ENCODE measurements around the gene HACD2. TPM values are rescaled to one million over a fixed set of nuclear protein-coding genes. Genes with fewer than 3 reads are reported as not detected.

HACD2 gene
- polyA plus RNA-seq, 1 of the 3 experiments (the other 2 are of a cell fraction) = 13.8 TPM

DNA sequence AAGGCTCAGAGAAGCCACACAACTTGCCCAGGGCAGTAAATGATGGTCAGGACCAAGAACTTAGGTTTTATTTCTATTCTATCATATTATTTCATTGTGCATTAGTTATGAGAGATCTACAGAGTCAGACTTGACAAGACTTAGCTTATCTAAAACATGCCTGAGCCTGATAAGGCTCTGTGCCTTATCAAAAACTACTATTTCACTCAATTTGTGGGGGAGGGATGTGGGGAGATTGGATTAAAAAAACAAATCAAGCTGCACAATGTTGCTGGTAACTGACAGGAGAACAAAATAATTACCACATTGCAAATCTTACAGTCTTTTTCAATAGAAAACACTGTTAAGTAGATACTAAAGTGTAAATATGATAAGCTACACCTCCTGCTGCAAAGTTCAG lies 16.0 kb downstream of the HACD2 start:
- Histone ChIP-seq H3K4me1 (ENCODE audit: control insufficient read depth in 1 of 2, insufficient read depth in 2 of 2, low read depth in 1 of 2, low read length in 1 of 2) (peaks cover 0 to 5% of the 10 kb centered on the region in 2 experiments; a peak in 2 of 4 replicates), H3K36me3 (replicated peaks in 1 of 2; ENCODE audit: control insufficient read depth in 1 of 2, insufficient read depth in 2 of 2, low read length in 1 of 2) (peaks cover 3 to 9% of the 10 kb centered on the region in 2 experiments), H4K20me1 (ENCODE audit: insufficient read depth) (no peaks in the 10 kb centered on the region), H3K9me3 (no peaks in the 10 kb centered on the region), H3F3A (replicated peaks; ENCODE audit: insufficient read depth) (no peaks in the 10 kb centered on the region), H3K9ac (no peak overlapping the region), H3K27ac (ENCODE audit: low read depth in 2 of 2, low read length in 1 of 2) (no peak overlapping the region), H3K4me3 (ENCODE audit: low read depth in 2 of 2, low read length in 1 of 2) (no peak overlapping the region), H3K4me2 (no peak overlapping the region), H3K9me2 (no peaks in the 10 kb centered on the region), H2AFZ (ENCODE audit: low read depth) (no peak overlapping the region), H3K27me3 (ENCODE audit: insufficient read depth) (no peaks in the 10 kb centered on the region), H3K79me2 (ENCODE audit: insufficient read depth) (no peaks in the 10 kb centered on the region)
- ChIA-PET POLR2A (no interaction called here), CTCF (interaction anchor here (0.9 to 5.4 kb wide), 5 partner anchors 9 to 284 kb away, joined by 3 to 46 read pairs (median 3); no protein-coding TSS in a partner anchor)
- DNase-seq = peak; percentile 26
- no peak for TF ChIP-seq RXRA (IDR thresholded peaks at IDR 0.05; ENCODE audit: borderline replicate concordance, low read depth)
- peak; percentile 95 for TF ChIP-seq GATA2 (CRISPR knock-in tag; IDR thresholded peaks at IDR 0.05)
- TF ChIP-seq ELF1 (IDR thresholded peaks at IDR 0.05) = no peak
- peak; percentile 82 for TF ChIP-seq RCOR1 (IDR thresholded peaks at IDR 0.05; ENCODE audit: low read length)
- TF ChIP-seq EP300 (IDR thresholded peaks at IDR 0.05; ENCODE audit: borderline replicate concordance in 1 of 2, low read depth in 1 of 2, low read length in 1 of 2) = peak in 1 of 2 experiments; percentile 36; a peak in 1 of 4 replicates
- no peak for TF ChIP-seq IRF3 (IDR thresholded peaks at IDR 0.05; ENCODE audit: low read depth, low read length)
- TF ChIP-seq FOXJ3 (CRISPR knock-in tag; IDR thresholded peaks at IDR 0.05) = no peak
- peak; percentile 44 for TF ChIP-seq CHD2 (IDR thresholded peaks at IDR 0.05; ENCODE audit: low read length, partially characterized antibody)
- no peak for TF ChIP-seq NRF1 (IDR thresholded peaks at IDR 0.05; ENCODE audit: low read depth, low read length)

DNA sequence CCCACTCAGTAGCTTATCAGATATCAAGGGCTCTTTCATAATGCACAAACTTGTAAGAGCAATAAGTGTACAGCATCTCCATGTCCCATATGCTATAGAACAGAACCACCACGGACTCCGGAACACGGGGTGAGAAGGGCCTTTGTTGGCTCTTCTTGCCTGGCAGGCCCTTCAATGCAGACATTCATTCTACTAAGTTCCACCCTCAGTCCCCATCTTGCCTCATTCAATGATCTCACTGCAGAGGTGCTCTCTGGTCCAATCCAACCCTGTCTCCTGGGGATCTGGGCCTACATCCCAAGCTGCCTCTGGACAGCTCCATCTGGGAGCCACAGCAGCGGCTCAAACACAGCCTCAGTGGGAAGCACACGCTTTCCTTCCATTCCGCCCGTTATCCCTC lies 16.8 kb downstream of the HACD2 start:
- no peak overlapping the region for H2AFZ ChIP-seq (ENCODE audit: low read depth)
- no peaks in the 10 kb centered on the region for H3F3A ChIP-seq (replicated peaks; ENCODE audit: insufficient read depth)
- WGBS (ENCODE audit: low lambda C conversion rate) = over 99% methylated on average over 6 of the region's 7 CpGs
- no peak overlapping the region for H3K9ac ChIP-seq
- no peaks in the 10 kb centered on the region for H3K79me2 ChIP-seq (ENCODE audit: insufficient read depth)
- peaks cover 3 to 9% of the 10 kb centered on the region in 2 experiments for H3K36me3 ChIP-seq (replicated peaks in 1 of 2; ENCODE audit: control insufficient read depth in 1 of 2, insufficient read depth in 2 of 2, low read length in 1 of 2)
- no peaks in the 10 kb centered on the region for H4K20me1 ChIP-seq (ENCODE audit: insufficient read depth)
- no peak for DNase-seq
- POLR2A ChIA-PET = interaction anchor here (0.6 kb wide), 1 partner anchor 1198 kb away, joined by 5 read pairs; no protein-coding TSS in a partner anchor
- peaks cover 0 to 5% of the 10 kb centered on the region in 2 experiments; a peak in 2 of 4 replicates for H3K4me1 ChIP-seq (ENCODE audit: control insufficient read depth in 1 of 2, insufficient read depth in 2 of 2, low read depth in 1 of 2, low read length in 1 of 2)
- H3K9me2 ChIP-seq = no peaks in the 10 kb centered on the region
- H3K27me3 ChIP-seq (ENCODE audit: insufficient read depth) = no peaks in the 10 kb centered on the region
- H3K4me3 ChIP-seq (ENCODE audit: low read depth in 2 of 2, low read length in 1 of 2) = no peak overlapping the region
- TF ChIP-seq RAD21 (IDR thresholded peaks at IDR 0.05; ENCODE audit: low read length) (no peak), GATA2 (CRISPR knock-in tag; IDR thresholded peaks at IDR 0.05) (no peak), TAF1 (IDR thresholded peaks at IDR 0.05; ENCODE audit: borderline replicate concordance, low read depth, low read length) (no peak)
- no peak overlapping the region for H3K4me2 ChIP-seq
- H3K27ac ChIP-seq (ENCODE audit: low read depth in 2 of 2, low read length in 1 of 2) = no peak overlapping the region
- CTCF ChIA-PET = interaction anchor here (0.8 to 5.4 kb wide), 5 partner anchors 8 to 283 kb away, joined by 3 to 46 read pairs (median 3); no protein-coding TSS in a partner anchor
- H3K9me3 ChIP-seq = no peaks in the 10 kb centered on the region

DNA sequence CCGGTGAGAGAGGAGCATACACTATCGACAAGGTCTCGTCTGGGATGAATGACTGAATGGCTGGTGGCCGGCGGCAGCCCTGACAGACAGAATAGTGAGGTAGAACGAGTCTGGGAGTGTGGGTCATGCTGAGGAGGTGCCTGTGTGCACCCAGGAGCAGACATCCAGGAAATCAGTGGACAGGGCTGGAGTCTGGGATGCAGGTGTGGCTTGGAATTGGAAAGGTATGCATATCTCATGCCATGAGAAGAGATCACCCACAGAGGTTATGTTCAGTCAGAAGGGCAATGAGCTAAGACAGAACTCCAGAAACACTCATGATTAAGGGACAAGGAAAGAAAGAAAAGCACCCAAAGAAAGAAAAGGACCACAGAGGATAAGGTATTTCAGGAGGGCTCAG lies 20.8 kb downstream of the HACD2 start:
- 98% methylated on average over 6 of the region's 6 CpGs for WGBS (ENCODE audit: low lambda C conversion rate)
- no peaks in the 10 kb centered on the region for H4K20me1 ChIP-seq (ENCODE audit: insufficient read depth)
- H3K27me3 ChIP-seq (ENCODE audit: insufficient read depth) = no peaks in the 10 kb centered on the region
- no peak for DNase-seq
- ChIA-PET CTCF (no interaction called here), POLR2A (no interaction called here)
- H3K4me1 ChIP-seq (ENCODE audit: control insufficient read depth in 1 of 2, insufficient read depth in 2 of 2, low read depth in 1 of 2, low read length in 1 of 2) = peaks cover 0 to 4% of the 10 kb centered on the region in 2 experiments; a peak in 2 of 4 replicates
- no peak overlapping the region for H3K4me3 ChIP-seq (ENCODE audit: low read depth in 2 of 2, low read length in 1 of 2)
- H3K9ac ChIP-seq = no peak overlapping the region
- H3K9me2 ChIP-seq = no peaks in the 10 kb centered on the region
- H3F3A ChIP-seq (replicated peaks; ENCODE audit: insufficient read depth) = no peaks in the 10 kb centered on the region
- no peaks in the 10 kb centered on the region for H3K79me2 ChIP-seq (ENCODE audit: insufficient read depth)
- TF ChIP-seq NFIC (IDR thresholded peaks at IDR 0.05; ENCODE audit: borderline replicate concordance) (no peak), ZBTB33 (IDR thresholded peaks at IDR 0.05; ENCODE audit: borderline replicate concordance, low read depth) (no peak), FOXJ3 (CRISPR knock-in tag; IDR thresholded peaks at IDR 0.05) (no peak), RAD21 (IDR thresholded peaks at IDR 0.05; ENCODE audit: low read length) (no peak), SMC3 (IDR thresholded peaks at IDR 0.05; ENCODE audit: low read depth, low read length) (no peak), GABPA (IDR thresholded peaks at IDR 0.05; ENCODE audit: low read depth) (no peak), USF2 (IDR thresholded peaks at IDR 0.05; ENCODE audit: borderline replicate concordance, low read depth, low read length) (no peak), YY1 (IDR thresholded peaks at IDR 0.05; ENCODE audit: low read depth) (no peak), JUND (IDR thresholded peaks at IDR 0.05) (no peak)
- TF ChIP-seq, protein P1, sequence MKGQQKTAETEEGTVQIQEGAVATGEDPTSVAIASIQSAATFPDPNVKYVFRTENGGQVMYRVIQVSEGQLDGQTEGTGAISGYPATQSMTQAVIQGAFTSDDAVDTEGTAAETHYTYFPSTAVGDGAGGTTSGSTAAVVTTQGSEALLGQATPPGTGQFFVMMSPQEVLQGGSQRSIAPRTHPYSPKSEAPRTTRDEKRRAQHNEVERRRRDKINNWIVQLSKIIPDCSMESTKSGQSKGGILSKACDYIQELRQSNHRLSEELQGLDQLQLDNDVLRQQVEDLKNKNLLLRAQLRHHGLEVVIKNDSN (IDR thresholded peaks at IDR 0.05; ENCODE audit: borderline replicate concordance, low read depth) = no peak
- no peaks in the 10 kb centered on the region for H3K36me3 ChIP-seq (replicated peaks in 1 of 2; ENCODE audit: control insufficient read depth in 1 of 2, insufficient read depth in 2 of 2, low read length in 1 of 2)
- H3K27ac ChIP-seq (ENCODE audit: low read depth in 2 of 2, low read length in 1 of 2) = no peak overlapping the region
- no peaks in the 10 kb centered on the region for H3K9me3 ChIP-seq
- H2AFZ ChIP-seq (ENCODE audit: low read depth) = no peak overlapping the region
- no peak overlapping the region for H3K4me2 ChIP-seq

Data from SK-N-SH (cell line).